T-helper 17 cell (primary cell): ENCODE measurements around the gene PLD1. TPM values are rescaled to one million over a fixed set of nuclear protein-coding genes. Genes with fewer than 3 reads are reported as not detected.

ENCODE experiments used
- ATAC-seq: fragments of 150-1000 bp; cut with Tn5 transposase; 2 replicates; pipeline ENCODE4 v1.10.0; 2021; ENCODE audit warnings: mild to moderate bottlenecking, moderate library complexity
- DNase-seq, 3 donors: peaks; one replicate each; pipeline versions ENCODE4 v3.0.0 to v3.0.0-alpha.2; 2020 to 2021
- H3K9me3 ChIP-seq: one replicate; pipeline ENCODE4 v1.7.0; 2013; ENCODE audit warnings: low read length, mild to moderate bottlenecking; ENCODE audit not compliant: control insufficient read depth, poor library complexity, severe bottlenecking
- H3K27ac Mint-ChIP-seq: one replicate; pipeline ENCODE4 v1.8.0; 2022; ENCODE audit warnings: mild to moderate bottlenecking, moderate library complexity, mixed read lengths
- H3K27me3 Mint-ChIP-seq: one replicate; pipeline ENCODE4 v1.8.0; 2022; ENCODE audit warnings: mixed read lengths
- H3K36me3 Mint-ChIP-seq: one replicate; pipeline ENCODE4 v1.8.0; 2022; ENCODE audit warnings: low read depth, mixed read lengths
- H3K4me1 Mint-ChIP-seq: one replicate; pipeline ENCODE4 v1.8.0; 2022; ENCODE audit warnings: mild to moderate bottlenecking, mixed read lengths
- H3K4me3 Mint-ChIP-seq: one replicate; pipeline ENCODE4 v1.8.0; 2022; ENCODE audit warnings: mild to moderate bottlenecking, moderate library complexity, mixed read lengths
- total RNA-seq, 4 donors: library from RNA in 2 of 4; stranded (reverse) in 2 of 4; gene quantifications; one replicate each; pipeline ENCODE4 v1.2.3 and lab custom pipeline; 2022 to 2026

PLD1 gene
- total RNA-seq, 2 donors from 2014 or later = 6.2 to 9.4 TPM

GRCh38 chr3:171777596-171777995 lies 32.7 kb downstream of the PLD1 start:
- H3K36me3 Mint-ChIP-seq = no peaks in the 10 kb centered on the region
- no peak for ATAC-seq
- H3K4me3 Mint-ChIP-seq = peak overlapping the region; percentile 57
- DNase-seq = no peak
- peaks cover 12% of the 10 kb centered on the region for H3K4me1 Mint-ChIP-seq
- H3K27me3 Mint-ChIP-seq = peaks cover 8% of the 10 kb centered on the region
- no peaks in the 10 kb centered on the region for H3K9me3 ChIP-seq
- H3K27ac Mint-ChIP-seq = no peak overlapping the region

- peaks cover 16% of the 10 kb centered on the region for H3K4me1 Mint-ChIP-seq
- H3K9me3 ChIP-seq = no peaks in the 10 kb centered on the region
- peaks cover 8% of the 10 kb centered on the region for H3K27me3 Mint-ChIP-seq
- ATAC-seq (no peak), DNase-seq (no peak)
- H3K27ac Mint-ChIP-seq = peak overlapping the region; percentile 29
- H3K36me3 Mint-ChIP-seq = no peaks in the 10 kb centered on the region
- H3K4me3 Mint-ChIP-seq = peak overlapping the region; percentile 57
Observed at GRCh38 chr3:171776839-171777583, 33.3 kb downstream of the PLD1 start.

- Mint-ChIP-seq H3K27me3 (peaks cover 8% of the 10 kb centered on the region), H3K27ac (peak overlapping the region; percentile 29), H3K4me3 (no peak overlapping the region), H3K36me3 (no peaks in the 10 kb centered on the region), H3K4me1 (peaks cover 14% of the 10 kb centered on the region)
- DNase-seq (no peak), ATAC-seq (no peak)
- H3K9me3 ChIP-seq = no peaks in the 10 kb centered on the region
Observed at GRCh38 chr3:171776411-171776810, 33.9 kb downstream of the PLD1 start.

- no peaks in the 10 kb centered on the region for H3K9me3 ChIP-seq
- no peak overlapping the region for H3K27ac Mint-ChIP-seq
- H3K4me3 Mint-ChIP-seq = no peak overlapping the region
- no peak for ATAC-seq
- no peaks in the 10 kb centered on the region for H3K36me3 Mint-ChIP-seq
- peaks cover 18% of the 10 kb centered on the region for H3K4me1 Mint-ChIP-seq
- DNase-seq = no peak
- H3K27me3 Mint-ChIP-seq = peaks cover 8% of the 10 kb centered on the region
Observed at GRCh38 chr3:171775943-171776342, 34.3 kb downstream of the PLD1 start.

GRCh38 chr3:171774521-171774920 lies 35.8 kb downstream of the PLD1 start:
- Mint-ChIP-seq H3K4me1 (peaks cover 18% of the 10 kb centered on the region), H3K27me3 (no peaks in the 10 kb centered on the region), H3K4me3 (peak overlapping the region; percentile 25), H3K36me3 (no peaks in the 10 kb centered on the region), H3K27ac (peak overlapping the region; percentile 27)
- no peak for DNase-seq
- ATAC-seq = no peak
- H3K9me3 ChIP-seq = no peaks in the 10 kb centered on the region

GRCh38 chr3:171772427-171773056 lies 37.7 kb downstream of the PLD1 start:
- ATAC-seq (peak; percentile 46), DNase-seq (peak in 2 of 3 donors; percentile 12 to 24)
- Mint-ChIP-seq H3K27ac (no peak overlapping the region), H3K4me1 (peaks cover 15% of the 10 kb centered on the region), H3K36me3 (no peaks in the 10 kb centered on the region), H3K27me3 (no peaks in the 10 kb centered on the region), H3K4me3 (no peak overlapping the region)
- no peaks in the 10 kb centered on the region for H3K9me3 ChIP-seq

GRCh38 chr3:171770689-171771620 lies 39.3 kb downstream of the PLD1 start:
- DNase-seq = no peak
- Mint-ChIP-seq H3K36me3 (no peaks in the 10 kb centered on the region), H3K27me3 (no peaks in the 10 kb centered on the region), H3K4me1 (peaks cover 10% of the 10 kb centered on the region), H3K4me3 (no peak overlapping the region), H3K27ac (no peak overlapping the region)
- no peak for ATAC-seq
- H3K9me3 ChIP-seq = no peaks in the 10 kb centered on the region

GRCh38 chr3:171769461-171769860 lies 40.8 kb downstream of the PLD1 start:
- no peak for DNase-seq
- no peaks in the 10 kb centered on the region for H3K36me3 Mint-ChIP-seq
- H3K4me1 Mint-ChIP-seq = peaks cover 10% of the 10 kb centered on the region
- H3K4me3 Mint-ChIP-seq = no peak overlapping the region
- H3K27ac Mint-ChIP-seq = no peak overlapping the region
- H3K9me3 ChIP-seq = no peaks in the 10 kb centered on the region
- peaks cover 2% of the 10 kb centered on the region for H3K27me3 Mint-ChIP-seq
- ATAC-seq = no peak

- Mint-ChIP-seq H3K27ac (no peak overlapping the region), H3K4me3 (no peak overlapping the region), H3K4me1 (peaks cover 10% of the 10 kb centered on the region), H3K36me3 (no peaks in the 10 kb centered on the region), H3K27me3 (peaks cover 4% of the 10 kb centered on the region)
- ATAC-seq = no peak
- no peaks in the 10 kb centered on the region for H3K9me3 ChIP-seq
- no peak for DNase-seq
Observed at GRCh38 chr3:171768986-171769385, 41.3 kb downstream of the PLD1 start.

GRCh38 chr3:171768281-171768900 lies 41.9 kb downstream of the PLD1 start:
- Mint-ChIP-seq H3K4me1 (peaks cover 10% of the 10 kb centered on the region), H3K27me3 (peaks cover 4% of the 10 kb centered on the region), H3K4me3 (no peak overlapping the region), H3K27ac (no peak overlapping the region), H3K36me3 (no peaks in the 10 kb centered on the region)
- ATAC-seq (no peak), DNase-seq (no peak)
- H3K9me3 ChIP-seq = no peaks in the 10 kb centered on the region

GRCh38 chr3:171765511-171765887 lies 44.8 kb downstream of the PLD1 start:
- no peak overlapping the region for H3K4me3 Mint-ChIP-seq
- DNase-seq (no peak), ATAC-seq (no peak)
- peaks cover 17% of the 10 kb centered on the region for H3K27me3 Mint-ChIP-seq
- H3K27ac Mint-ChIP-seq = no peak overlapping the region
- H3K36me3 Mint-ChIP-seq = peaks cover 2% of the 10 kb centered on the region
- H3K9me3 ChIP-seq = no peaks in the 10 kb centered on the region
- peaks cover 4% of the 10 kb centered on the region for H3K4me1 Mint-ChIP-seq

- H3K36me3 Mint-ChIP-seq = peaks cover 2% of the 10 kb centered on the region
- no peak overlapping the region for H3K27ac Mint-ChIP-seq
- peaks cover 21% of the 10 kb centered on the region for H3K27me3 Mint-ChIP-seq
- DNase-seq (no peak), ATAC-seq (no peak)
- H3K4me1 Mint-ChIP-seq = peaks cover 2% of the 10 kb centered on the region
- no peaks in the 10 kb centered on the region for H3K9me3 ChIP-seq
- no peak overlapping the region for H3K4me3 Mint-ChIP-seq
Observed at GRCh38 chr3:171763392-171763791, 46.9 kb downstream of the PLD1 start.

- no peak overlapping the region for H3K27ac Mint-ChIP-seq
- peaks cover 21% of the 10 kb centered on the region for H3K27me3 Mint-ChIP-seq
- ATAC-seq (no peak), DNase-seq (no peak)
- peaks cover 4% of the 10 kb centered on the region for H3K4me1 Mint-ChIP-seq
- no peaks in the 10 kb centered on the region for H3K9me3 ChIP-seq
- no peak overlapping the region for H3K4me3 Mint-ChIP-seq
- H3K36me3 Mint-ChIP-seq = peaks cover 2% of the 10 kb centered on the region
Observed at GRCh38 chr3:171760477-171760876, 49.8 kb downstream of the PLD1 start.
